GM23338 (cell line): ENCODE results near the gene DDX39B.

Experiments used
- EZH2 ChIP-seq: fragments of 200-600 bp; sonication (generic); IDR thresholded peaks from one replicate; pipeline ENCODE4 v1.8.0; 2017; ENCODE audit warnings: antibody characterized with exemption, mild to moderate bottlenecking, low read depth; ENCODE audit not compliant: unreplicated experiment
- POLR2AphosphoS5 ChIP-seq: IDR thresholded peaks from 2 replicates; pipeline ENCODE4 v1.6.1; 2016; ENCODE audit warnings: antibody characterized with exemption, low read depth
- TF ChIP-seq, protein P1 (sequence below): IDR thresholded peaks from one replicate; pipeline ENCODE4 v1.6.1; 2018; ENCODE audit warnings: antibody characterized with exemption; ENCODE audit not compliant: unreplicated experiment
- TF ChIP-seq, protein P2 (sequence below), 2 experiments: fragments of 200-600 bp in 1 of 2; sonication (generic) in 1 of 2; conservative IDR thresholded peaks; 2 replicates each; pipeline versions ENCODE4 v1.5.1 to v1.6.1; 2016 to 2017; ENCODE audit warnings: antibody characterized with exemption in 2 of 2, low read depth in 2 of 2, mild to moderate bottlenecking in 2 of 2, moderate library complexity in 1 of 2

- TF ChIP-seq EZH2, result no peak
- TF ChIP-seq, protein P1, sequence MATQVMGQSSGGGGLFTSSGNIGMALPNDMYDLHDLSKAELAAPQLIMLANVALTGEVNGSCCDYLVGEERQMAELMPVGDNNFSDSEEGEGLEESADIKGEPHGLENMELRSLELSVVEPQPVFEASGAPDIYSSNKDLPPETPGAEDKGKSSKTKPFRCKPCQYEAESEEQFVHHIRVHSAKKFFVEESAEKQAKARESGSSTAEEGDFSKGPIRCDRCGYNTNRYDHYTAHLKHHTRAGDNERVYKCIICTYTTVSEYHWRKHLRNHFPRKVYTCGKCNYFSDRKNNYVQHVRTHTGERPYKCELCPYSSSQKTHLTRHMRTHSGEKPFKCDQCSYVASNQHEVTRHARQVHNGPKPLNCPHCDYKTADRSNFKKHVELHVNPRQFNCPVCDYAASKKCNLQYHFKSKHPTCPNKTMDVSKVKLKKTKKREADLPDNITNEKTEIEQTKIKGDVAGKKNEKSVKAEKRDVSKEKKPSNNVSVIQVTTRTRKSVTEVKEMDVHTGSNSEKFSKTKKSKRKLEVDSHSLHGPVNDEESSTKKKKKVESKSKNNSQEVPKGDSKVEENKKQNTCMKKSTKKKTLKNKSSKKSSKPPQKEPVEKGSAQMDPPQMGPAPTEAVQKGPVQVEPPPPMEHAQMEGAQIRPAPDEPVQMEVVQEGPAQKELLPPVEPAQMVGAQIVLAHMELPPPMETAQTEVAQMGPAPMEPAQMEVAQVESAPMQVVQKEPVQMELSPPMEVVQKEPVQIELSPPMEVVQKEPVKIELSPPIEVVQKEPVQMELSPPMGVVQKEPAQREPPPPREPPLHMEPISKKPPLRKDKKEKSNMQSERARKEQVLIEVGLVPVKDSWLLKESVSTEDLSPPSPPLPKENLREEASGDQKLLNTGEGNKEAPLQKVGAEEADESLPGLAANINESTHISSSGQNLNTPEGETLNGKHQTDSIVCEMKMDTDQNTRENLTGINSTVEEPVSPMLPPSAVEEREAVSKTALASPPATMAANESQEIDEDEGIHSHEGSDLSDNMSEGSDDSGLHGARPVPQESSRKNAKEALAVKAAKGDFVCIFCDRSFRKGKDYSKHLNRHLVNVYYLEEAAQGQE, result no peak
- TF ChIP-seq, protein P2, sequence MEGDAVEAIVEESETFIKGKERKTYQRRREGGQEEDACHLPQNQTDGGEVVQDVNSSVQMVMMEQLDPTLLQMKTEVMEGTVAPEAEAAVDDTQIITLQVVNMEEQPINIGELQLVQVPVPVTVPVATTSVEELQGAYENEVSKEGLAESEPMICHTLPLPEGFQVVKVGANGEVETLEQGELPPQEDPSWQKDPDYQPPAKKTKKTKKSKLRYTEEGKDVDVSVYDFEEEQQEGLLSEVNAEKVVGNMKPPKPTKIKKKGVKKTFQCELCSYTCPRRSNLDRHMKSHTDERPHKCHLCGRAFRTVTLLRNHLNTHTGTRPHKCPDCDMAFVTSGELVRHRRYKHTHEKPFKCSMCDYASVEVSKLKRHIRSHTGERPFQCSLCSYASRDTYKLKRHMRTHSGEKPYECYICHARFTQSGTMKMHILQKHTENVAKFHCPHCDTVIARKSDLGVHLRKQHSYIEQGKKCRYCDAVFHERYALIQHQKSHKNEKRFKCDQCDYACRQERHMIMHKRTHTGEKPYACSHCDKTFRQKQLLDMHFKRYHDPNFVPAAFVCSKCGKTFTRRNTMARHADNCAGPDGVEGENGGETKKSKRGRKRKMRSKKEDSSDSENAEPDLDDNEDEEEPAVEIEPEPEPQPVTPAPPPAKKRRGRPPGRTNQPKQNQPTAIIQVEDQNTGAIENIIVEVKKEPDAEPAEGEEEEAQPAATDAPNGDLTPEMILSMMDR (conservative IDR thresholded peaks at IDR 0.05; ENCODE audit: low read depth in 2 of 2), result no peak
- no peak for TF ChIP-seq POLR2AphosphoS5
These were observed 10.6 kb downstream of the DDX39B start for GRCh38 chr6:31531162-31531561.
